Islet precursor cell (in vitro differentiated cells): ENCODE measurements around the gene GINS1.
"Not testable (repeated sequence)": the region's sequence is repeated elsewhere in the genome, so short reads cannot be mapped to it uniquely, and the experiment has no call there.

Source experiments
- DNase-seq: peaks from one replicate; pipeline ENCODE4 v3.0.0-alpha.2; 2018

Gene GINS1

GRCh38 chr20:25390538-25391528 lies 16.6 kb upstream of the GINS1 start, which contains the start of gene ABHD12:
ABHD12 (minus strand) TSS chr20:25390835; CDS start chr20:25390703, 132 bp downstream.
- DNase-seq = peak; percentile 99

GRCh38 chr20:25394276-25394675 lies 13.2 kb upstream of the GINS1 start:
- no peak for DNase-seq

GRCh38 chr20:25394996-25395395 lies 12.5 kb upstream of the GINS1 start:
- no peak for DNase-seq

GRCh38 chr20:25397096-25397495 lies 10.4 kb upstream of the GINS1 start:
- no peak for DNase-seq

- peak; percentile 61 for DNase-seq
Observed at GRCh38 chr20:25397821-25398220, 9.7 kb upstream of the GINS1 start.

GRCh38 chr20:25398376-25399036 lies 9.0 kb upstream of the GINS1 start:
- peak; percentile 72 for DNase-seq

GRCh38 chr20:25399037-25399430 lies 8.4 kb upstream of the GINS1 start:
- peak; percentile 64 for DNase-seq

GRCh38 chr20:25400291-25400732 lies 7.2 kb upstream of the GINS1 start:
- DNase-seq = not testable (repeated sequence)

- no peak for DNase-seq
Observed at GRCh38 chr20:25402583-25402982, 4.9 kb upstream of the GINS1 start.

GRCh38 chr20:25408170-25408547 lies 686 bp downstream of the GINS1 start:
- no peak for DNase-seq

- no peak for DNase-seq
Observed at GRCh38 chr20:25408890-25409289, 1.4 kb downstream of the GINS1 start.

- DNase-seq = no peak
Observed at GRCh38 chr20:25418776-25419175, 11.3 kb downstream of the GINS1 start.

GRCh38 chr20:25421102-25421501 lies 13.6 kb downstream of the GINS1 start:
- no peak for DNase-seq

GRCh38 chr20:25422032-25422431 lies 14.6 kb downstream of the GINS1 start:
- DNase-seq = no peak

GRCh38 chr20:25424536-25424935 lies 17.1 kb downstream of the GINS1 start:
- DNase-seq = no peak

- peak; percentile 75 for DNase-seq
Observed at GRCh38 chr20:25437153-25437581, 29.7 kb downstream of the GINS1 start.

GRCh38 chr20:25439328-25439727 lies 31.9 kb downstream of the GINS1 start:
- no peak for DNase-seq

- no peak for DNase-seq
Observed at GRCh38 chr20:25444556-25444955, 37.1 kb downstream of the GINS1 start.

GRCh38 chr20:25447671-25448070 lies 40.2 kb downstream of the GINS1 start:
- no peak for DNase-seq

GRCh38 chr20:25452333-25452732 lies 44.9 kb downstream of the GINS1 start:
- no peak for DNase-seq

GRCh38 chr20:25453035-25453810 lies 45.8 kb downstream of the GINS1 start:
- DNase-seq = no peak

- DNase-seq = no peak
Observed at GRCh38 chr20:25454153-25454900, 46.9 kb downstream of the GINS1 start.
